Measurements from ENCODE around the gene ALPK1. TPM values are rescaled to one million over a fixed set of nuclear protein-coding genes. Genes with fewer than 3 reads are reported as not detected.

The ALPK1 gene
- total and polyA plus RNA-seq, 2 of the 4 experiments (the other 2 are of a cell fraction) = 3.3 to 7.9 TPM

DNA sequence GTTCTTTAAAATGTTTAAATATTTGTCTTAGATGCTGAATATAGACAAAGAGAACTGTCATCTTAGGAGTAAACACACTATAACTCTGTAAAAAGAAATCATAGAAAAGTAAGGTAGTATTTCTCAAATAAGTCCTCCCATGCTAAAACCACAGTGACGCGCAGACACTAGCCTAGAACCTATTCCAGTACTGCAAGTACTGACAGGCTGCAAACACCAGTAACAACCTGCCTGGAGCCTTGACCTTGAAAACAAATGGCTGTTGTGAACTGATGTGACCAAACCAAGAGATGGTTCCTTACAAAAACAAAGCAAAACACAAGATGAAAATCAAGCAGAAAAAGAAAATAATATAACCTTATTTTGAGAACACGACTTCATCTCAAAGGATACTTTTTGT lies 19.9 kb upstream of the ALPK1 start:
- ATAC-seq (ENCODE audit: low read depth) = no peak
- WGBS, 2 experiments (ENCODE audit: extremely low coverage in 2 of 2, insufficient read length in 1 of 2) = no CpG with 5 or more reads among the region's 3 CpGs

More for the DNA sequence above, 19.9 kb upstream of the ALPK1 start:
- no peak overlapping the region for H3K18ac ChIP-seq (ENCODE audit: low read depth, low read length)
- no peaks in the 10 kb centered on the region for H4K20me1 ChIP-seq (ENCODE audit: insufficient read depth, low read length)
- no peak overlapping the region for H2AK5ac ChIP-seq (ENCODE audit: low read depth, low read length)
- no peak overlapping the region for H3K14ac ChIP-seq (replicated peaks; ENCODE audit: low read depth, low read length)
- CTCF ChIA-PET = no interaction called here
- no peak overlapping the region for H2BK20ac ChIP-seq (ENCODE audit: low read depth, low read length)
- peaks cover 3% of the 10 kb centered on the region for H3K36me3 ChIP-seq (ENCODE audit: control insufficient read depth, insufficient read depth, low read length)
- no peak overlapping the region for H2BK15ac ChIP-seq (ENCODE audit: low read depth, low read length)
- H3K23ac ChIP-seq (ENCODE audit: low read depth, low read length) = no peak overlapping the region
- no peak overlapping the region for H3K4me2 ChIP-seq (ENCODE audit: low read depth, low read length)
- H3K9me3 ChIP-seq (ENCODE audit: control insufficient read depth, insufficient read depth, low read length) = peaks cover 3% of the 10 kb centered on the region; the same call in 1 of the 2 replicates
- H2AK9ac ChIP-seq (replicated peaks; ENCODE audit: low read depth, low read length, poor library complexity) = no peak overlapping the region
- POLR2A ChIA-PET (ENCODE audit: unreplicated experiment) = no interaction called here
- peaks cover 6% of the 10 kb centered on the region; the same call in 1 of the 2 replicates for H3K4me1 ChIP-seq (ENCODE audit: control insufficient read depth, insufficient read depth, low read length)
- H4K8ac ChIP-seq (ENCODE audit: low read depth in 2 of 2, low read length in 2 of 2) = no peak overlapping the region
- no TSS peak for BruUV-seq (replicated peaks)
- peaks cover 9 to 21% of the 10 kb centered on the region in 2 experiments for H3K79me1 ChIP-seq (ENCODE audit: low read depth in 1 of 2, low read length in 2 of 2)
- no peak overlapping the region for H3K56ac ChIP-seq (ENCODE audit: extremely low read depth, insufficient read depth, low read length)
- peaks cover 3% of the 10 kb centered on the region; the same call in 1 of the 2 replicates for H3K9me1 ChIP-seq (ENCODE audit: insufficient read depth, low read length)
- no peak overlapping the region for H3K9ac ChIP-seq (ENCODE audit: low read depth, low read length)
- TF ChIP-seq POLR2A (IDR thresholded peaks at IDR 0.05; ENCODE audit: low read depth, low read length) = no peak
- TF ChIP-seq CEBPB (IDR thresholded peaks at IDR 0.05; ENCODE audit: low read depth, low read length) = no peak
- TF ChIP-seq CHD1 (IDR thresholded peaks at IDR 0.05; ENCODE audit: low read depth, low read length) = no peak
- TF ChIP-seq FOS (IDR thresholded peaks at IDR 0.05; ENCODE audit: low read depth, low read length) = no peak
- no peak for TF ChIP-seq RFX5 (IDR thresholded peaks at IDR 0.05; ENCODE audit: low read depth, low read length)
- TF ChIP-seq, protein P1, sequence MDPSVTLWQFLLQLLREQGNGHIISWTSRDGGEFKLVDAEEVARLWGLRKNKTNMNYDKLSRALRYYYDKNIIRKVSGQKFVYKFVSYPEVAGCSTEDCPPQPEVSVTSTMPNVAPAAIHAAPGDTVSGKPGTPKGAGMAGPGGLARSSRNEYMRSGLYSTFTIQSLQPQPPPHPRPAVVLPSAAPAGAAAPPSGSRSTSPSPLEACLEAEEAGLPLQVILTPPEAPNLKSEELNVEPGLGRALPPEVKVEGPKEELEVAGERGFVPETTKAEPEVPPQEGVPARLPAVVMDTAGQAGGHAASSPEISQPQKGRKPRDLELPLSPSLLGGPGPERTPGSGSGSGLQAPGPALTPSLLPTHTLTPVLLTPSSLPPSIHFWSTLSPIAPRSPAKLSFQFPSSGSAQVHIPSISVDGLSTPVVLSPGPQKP (IDR thresholded peaks at IDR 0.05; ENCODE audit: borderline replicate concordance, low read depth, low read length) = no peak
- TF ChIP-seq NFE2L2 (IDR thresholded peaks at IDR 0.05; ENCODE audit: low read depth, low read length) = no peak
- TF ChIP-seq, protein P2, sequence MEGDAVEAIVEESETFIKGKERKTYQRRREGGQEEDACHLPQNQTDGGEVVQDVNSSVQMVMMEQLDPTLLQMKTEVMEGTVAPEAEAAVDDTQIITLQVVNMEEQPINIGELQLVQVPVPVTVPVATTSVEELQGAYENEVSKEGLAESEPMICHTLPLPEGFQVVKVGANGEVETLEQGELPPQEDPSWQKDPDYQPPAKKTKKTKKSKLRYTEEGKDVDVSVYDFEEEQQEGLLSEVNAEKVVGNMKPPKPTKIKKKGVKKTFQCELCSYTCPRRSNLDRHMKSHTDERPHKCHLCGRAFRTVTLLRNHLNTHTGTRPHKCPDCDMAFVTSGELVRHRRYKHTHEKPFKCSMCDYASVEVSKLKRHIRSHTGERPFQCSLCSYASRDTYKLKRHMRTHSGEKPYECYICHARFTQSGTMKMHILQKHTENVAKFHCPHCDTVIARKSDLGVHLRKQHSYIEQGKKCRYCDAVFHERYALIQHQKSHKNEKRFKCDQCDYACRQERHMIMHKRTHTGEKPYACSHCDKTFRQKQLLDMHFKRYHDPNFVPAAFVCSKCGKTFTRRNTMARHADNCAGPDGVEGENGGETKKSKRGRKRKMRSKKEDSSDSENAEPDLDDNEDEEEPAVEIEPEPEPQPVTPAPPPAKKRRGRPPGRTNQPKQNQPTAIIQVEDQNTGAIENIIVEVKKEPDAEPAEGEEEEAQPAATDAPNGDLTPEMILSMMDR (conservative IDR thresholded peaks at IDR 0.05; ENCODE audit: low read depth, low read length) = no peak
- H2BK5ac ChIP-seq (ENCODE audit: low read depth, low read length, poor library complexity, severe bottlenecking) = no peak overlapping the region
- intact Hi-C loops (cut with micrococcal nuclease) (no loop called here), dilution Hi-C loops (cut with HindIII; ENCODE audit: low sequenced_read_pairs, unreplicated experiment) (no loop called here), in situ Hi-C loops (cut with MboI; ENCODE audit: low sequenced_read_pairs) (no loop called here)
- peak overlapping the region; percentile 41; the same call in 1 of the 2 replicates for H4K91ac ChIP-seq (ENCODE audit: insufficient read depth, low read depth, low read length)
- no peak for DNase-seq
- no peak overlapping the region for H2AFZ ChIP-seq (replicated peaks; ENCODE audit: low read length, poor library complexity)
- H3K27me3 ChIP-seq (ENCODE audit: control insufficient read depth, insufficient read depth, low read length) = no peaks in the 10 kb centered on the region
- no peak overlapping the region for H3K27ac ChIP-seq (ENCODE audit: insufficient read depth, low read length)
- no peak overlapping the region for H3K4me3 ChIP-seq (ENCODE audit: insufficient read depth, low read depth, low read length)
- no peak overlapping the region for H3K4ac ChIP-seq (ENCODE audit: low read depth, low read length)
- no peak overlapping the region for H4K5ac ChIP-seq (ENCODE audit: low read depth, low read length)
- no peak overlapping the region for H2BK120ac ChIP-seq (ENCODE audit: low read depth, low read length)
